DND-41 (cell line): ENCODE results near the gene GRIK4.

Source experiments
- ATAC-seq: fragments of 200-7000 bp; cut with Tn5 transposase; 3 replicates; pipeline ENCODE4 v1.9.1; 2021; ENCODE audit warnings: low read depth; ENCODE audit not compliant: insufficient read depth
- DNase-seq: peaks from one replicate; pipeline ENCODE4 v3.0.0-alpha.2; 2020
- H2AFZ ChIP-seq: 2 replicates; pipeline ENCODE4 v1.6.0; 2012; ENCODE audit warnings: low read depth, low read length
- H3K27ac ChIP-seq: 2 replicates; pipeline ENCODE4 v1.5.1; 2012; ENCODE audit warnings: low read length, inconsistent platforms
- H3K27me3 ChIP-seq: fragments of 200-600 bp; sonication (generic); 2 replicates; pipeline ENCODE4 v1.6.0; 2012; ENCODE audit warnings: low read length, mild to moderate bottlenecking, inconsistent platforms; ENCODE audit not compliant: insufficient read depth, poor library complexity
- H3K36me3 ChIP-seq: 2 replicates; pipeline ENCODE4 v1.5.1; 2012; ENCODE audit warnings: low read length, inconsistent platforms; ENCODE audit not compliant: insufficient read depth
- H3K4me1 ChIP-seq: 2 replicates; pipeline ENCODE4 v1.5.1; 2012; ENCODE audit warnings: mild to moderate bottlenecking, low read length; ENCODE audit not compliant: insufficient read depth
- H3K4me2 ChIP-seq: 2 replicates; pipeline ENCODE4 v1.6.0; 2012; ENCODE audit warnings: mild to moderate bottlenecking, moderate library complexity, low read length, inconsistent platforms; ENCODE audit not compliant: insufficient read depth
- H3K4me3 ChIP-seq, 2 experiments: fragments of 200-600 bp in 1 of 2; shearing (Covaris generic) in 1 of 2; 2 replicates each; pipeline ENCODE4 v1.5.1; 2012 to 2016; ENCODE audit warnings: inconsistent platforms in 2 of 2, low read length in 2 of 2, mild to moderate bottlenecking in 2 of 2, low read depth in 1 of 2, moderate library complexity in 1 of 2
- H3K79me2 ChIP-seq: 2 replicates; pipeline ENCODE4 v1.6.0; 2012; ENCODE audit warnings: low read length, inconsistent platforms; ENCODE audit not compliant: insufficient read depth
- H3K9ac ChIP-seq: 2 replicates; pipeline ENCODE4 v1.6.0; 2012; ENCODE audit warnings: low read depth, mild to moderate bottlenecking, inconsistent platforms, low read length, moderate library complexity
- H3K9me3 ChIP-seq: 2 replicates; pipeline ENCODE4 v1.5.1; 2012; ENCODE audit warnings: low read length, moderate library complexity, mild to moderate bottlenecking, inconsistent platforms; ENCODE audit not compliant: insufficient read depth, severe bottlenecking
- H4K20me1 ChIP-seq: 2 replicates; pipeline ENCODE4 v1.6.0; 2012; ENCODE audit warnings: low read length; ENCODE audit not compliant: insufficient read depth
- CTCF ChIP-seq: IDR thresholded peaks from 2 replicates; pipeline ENCODE4 v1.5.1; 2012; ENCODE audit warnings: borderline replicate concordance, low read length, moderate library complexity, mild to moderate bottlenecking; ENCODE audit not compliant: poor library complexity, severe bottlenecking; ENCODE audit errors: extremely low read depth
- EZH2 ChIP-seq: IDR thresholded peaks from 3 replicates; pipeline ENCODE4 v1.6.1; 2012; ENCODE audit warnings: borderline replicate concordance, low read depth, mild to moderate bottlenecking, moderate library complexity, low read length, inconsistent platforms; ENCODE audit not compliant: severe bottlenecking

GRIK4 gene

DNA sequence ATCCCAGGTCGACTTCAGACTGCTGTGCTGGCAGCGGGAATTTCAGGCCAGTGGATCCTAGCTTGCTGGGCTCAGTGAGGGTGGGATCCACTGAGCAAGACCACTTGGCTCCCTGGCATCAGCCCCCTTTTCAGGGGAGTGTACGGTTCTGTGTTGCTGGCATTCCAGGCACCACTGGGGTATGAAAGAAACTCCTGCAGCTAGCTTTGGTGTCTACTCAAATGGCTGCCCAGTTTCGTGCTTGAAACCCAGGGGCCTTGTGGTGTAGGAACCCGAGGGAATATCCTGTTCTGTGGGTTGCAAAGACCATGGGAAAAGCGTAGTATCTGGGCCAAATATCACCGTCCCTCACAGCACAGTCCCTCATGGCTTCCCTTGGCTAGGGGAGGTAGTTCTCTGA lies 254.8 kb downstream of the GRIK4 start:
- Histone ChIP-seq H3K4me2 (no peak overlapping the region), H3K27ac (no peak overlapping the region), H3K27me3 (no peaks in the 10 kb centered on the region), H3K9me3 (no peaks in the 10 kb centered on the region), H3K4me1 (no peaks in the 10 kb centered on the region), H3K79me2 (no peaks in the 10 kb centered on the region), H2AFZ (no peak overlapping the region), H3K4me3 (no peak overlapping the region), H3K36me3 (no peaks in the 10 kb centered on the region), H4K20me1 (no peaks in the 10 kb centered on the region), H3K9ac (no peak overlapping the region)
- TF ChIP-seq EZH2 (no peak), CTCF (no peak)
- ATAC-seq (no peak), DNase-seq (no peak)

- H3K4me2 ChIP-seq = no peak overlapping the region
- peaks cover under 1% of the 10 kb centered on the region for H3K27me3 ChIP-seq
- H3K27ac ChIP-seq = no peak overlapping the region
- no peaks in the 10 kb centered on the region for H3K79me2 ChIP-seq
- H3K36me3 ChIP-seq = no peaks in the 10 kb centered on the region
- H3K9me3 ChIP-seq = no peaks in the 10 kb centered on the region
- DNase-seq (no peak), ATAC-seq (no peak)
- no peak for TF ChIP-seq CTCF
- no peak for TF ChIP-seq EZH2
- H3K4me1 ChIP-seq = no peaks in the 10 kb centered on the region
- no peak overlapping the region for H2AFZ ChIP-seq
- no peaks in the 10 kb centered on the region for H4K20me1 ChIP-seq
- H3K9ac ChIP-seq = no peak overlapping the region
- H3K4me3 ChIP-seq = no peak overlapping the region
Measured at GRCh38 chr11:120768949-120769348, 257.4 kb downstream of the GRIK4 start.

DNA sequence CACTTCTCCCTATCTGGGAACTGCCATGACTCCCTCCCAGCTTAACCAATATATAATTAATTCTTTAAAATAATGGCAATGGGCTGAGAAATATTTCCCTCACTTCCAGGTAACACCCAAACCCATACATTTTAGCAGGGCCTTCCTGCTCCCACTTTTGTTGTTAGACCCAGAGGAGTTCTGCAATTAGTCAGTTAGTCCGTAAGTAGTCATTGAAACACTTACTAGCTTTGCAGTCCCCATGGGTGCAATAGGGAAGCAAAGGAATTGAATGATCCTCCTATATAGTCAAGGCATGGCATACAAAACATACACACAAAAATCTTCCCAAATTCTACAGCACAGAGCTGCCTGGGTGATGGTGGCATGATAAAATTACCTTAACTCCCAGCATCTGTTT lies 258.4 kb downstream of the GRIK4 start:
- no peak for DNase-seq
- no peaks in the 10 kb centered on the region for H3K4me1 ChIP-seq
- no peaks in the 10 kb centered on the region for H4K20me1 ChIP-seq
- no peak overlapping the region for H3K4me3 ChIP-seq
- no peak overlapping the region for H3K4me2 ChIP-seq
- peaks cover 4% of the 10 kb centered on the region for H3K27me3 ChIP-seq
- no peaks in the 10 kb centered on the region for H3K79me2 ChIP-seq
- H3K9me3 ChIP-seq = no peaks in the 10 kb centered on the region
- H3K27ac ChIP-seq = no peak overlapping the region
- no peak overlapping the region for H2AFZ ChIP-seq
- no peaks in the 10 kb centered on the region for H3K36me3 ChIP-seq
- no peak for ATAC-seq
- H3K9ac ChIP-seq = no peak overlapping the region
- TF ChIP-seq CTCF (no peak), EZH2 (no peak)

DNA sequence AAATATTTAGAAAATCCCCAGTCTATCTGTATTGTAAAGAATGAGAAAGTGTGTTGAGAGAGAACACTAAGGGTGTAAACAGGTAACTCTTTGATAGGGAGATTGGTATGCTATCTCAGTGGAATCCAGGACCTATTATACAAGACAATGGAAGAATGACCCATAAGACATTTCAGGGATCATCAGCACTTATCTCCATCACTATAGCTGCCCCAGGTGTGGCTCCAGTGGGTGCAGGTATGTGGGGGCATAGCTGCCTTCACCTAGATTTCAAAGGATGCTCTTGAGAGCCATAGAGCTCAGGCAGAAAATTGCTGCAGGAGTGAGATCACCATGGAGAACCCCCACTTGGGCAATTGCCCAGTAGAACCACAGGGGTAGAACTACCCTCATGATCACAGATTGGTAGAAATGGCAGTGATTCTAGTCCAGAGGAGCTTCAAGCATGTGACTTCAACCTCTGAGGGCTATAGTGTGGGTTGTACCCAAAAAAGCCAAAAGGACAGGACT lies 260.1 kb downstream of the GRIK4 start:
- H4K20me1 ChIP-seq = no peaks in the 10 kb centered on the region; the same call in 1 of the 2 replicates
- no peaks in the 10 kb centered on the region for H3K36me3 ChIP-seq
- H3K27me3 ChIP-seq = peaks cover 4% of the 10 kb centered on the region
- H3K27ac ChIP-seq = no peak overlapping the region
- H3K79me2 ChIP-seq = no peaks in the 10 kb centered on the region
- no peak overlapping the region for H3K4me3 ChIP-seq
- no peak overlapping the region for H3K9ac ChIP-seq
- H3K4me1 ChIP-seq = no peaks in the 10 kb centered on the region
- H3K9me3 ChIP-seq = no peaks in the 10 kb centered on the region
- no peak for ATAC-seq
- no peak overlapping the region for H3K4me2 ChIP-seq
- no peak for TF ChIP-seq EZH2
- TF ChIP-seq CTCF = no peak
- H2AFZ ChIP-seq = no peak overlapping the region
- no peak for DNase-seq
